IMR-90 (cell line): ENCODE data around the gene MRPL40. TPM values are rescaled to one million over a fixed set of nuclear protein-coding genes. Genes with fewer than 3 reads are reported as not detected.

Source experiments
- ATAC-seq: fragments of 200-7000 bp; cut with Tn5 transposase; 2 replicates; pipeline ENCODE4 v1.9.1; 2020; ENCODE audit warnings: low read depth, mild to moderate bottlenecking, moderate library complexity
- BruUV-seq: library from RNA; stranded (reverse); fragments of 400-500 nt; replicated peaks from 2 replicates; lab custom pipeline; 2021; lab: Mats Ljungman, UMichigan
- CTCF ChIA-PET: fragments of 300-600 bp; formaldehyde crosslinking; extraction: SDS; loops from one replicate; lab custom pipeline; 2021; ENCODE audit warnings: antibody characterized with exemption; lab: Yijun Ruan, JAX
- POLR2A ChIA-PET: fragments of 300-600 bp; sonication (Branson Sonifier 250); formaldehyde crosslinking; loops from one replicate; lab custom pipeline; 2022; ENCODE audit warnings: antibody characterized with exemption; ENCODE audit not compliant: unreplicated experiment; lab: Charles Lee
- DNase-seq: peaks from one replicate; pipeline ENCODE4 v3.0.0; 2013
- H2AFZ ChIP-seq: replicated peaks from 2 replicates; pipeline ENCODE3; 2013; ENCODE audit warnings: low read length, mild to moderate bottlenecking; ENCODE audit not compliant: poor library complexity
- H2AK5ac ChIP-seq: 2 replicates; pipeline ENCODE4 v1.6.1; 2013; ENCODE audit warnings: low read depth, low read length, inconsistent platforms
- H2AK9ac ChIP-seq: replicated peaks from 2 replicates; pipeline ENCODE3; 2013; ENCODE audit warnings: mild to moderate bottlenecking, low read depth, low read length, moderate library complexity; ENCODE audit not compliant: poor library complexity
- H2BK120ac ChIP-seq: 2 replicates; pipeline ENCODE4 v1.6.1; 2013; ENCODE audit warnings: low read depth, low read length, inconsistent platforms
- H2BK15ac ChIP-seq: 3 replicates; pipeline ENCODE4 v1.6.1; 2013; ENCODE audit warnings: low read depth, low read length, inconsistent platforms
- H2BK20ac ChIP-seq: 2 replicates; pipeline ENCODE4 v1.6.1; 2013; ENCODE audit warnings: low read depth, mild to moderate bottlenecking, inconsistent platforms, low read length, moderate library complexity
- H2BK5ac ChIP-seq: 2 replicates; pipeline ENCODE4 v1.6.1; 2013; ENCODE audit warnings: mild to moderate bottlenecking, low read depth, low read length, inconsistent platforms; ENCODE audit not compliant: poor library complexity, severe bottlenecking
- H3K14ac ChIP-seq: replicated peaks from 2 replicates; pipeline ENCODE4 v1.6.1; 2013; ENCODE audit warnings: low read depth, low read length, inconsistent platforms
- H3K18ac ChIP-seq: 2 replicates; pipeline ENCODE4 v1.6.1; 2013; ENCODE audit warnings: low read depth, low read length, control low read depth
- H3K23ac ChIP-seq: 2 replicates; pipeline ENCODE4 v1.6.1; 2013; ENCODE audit warnings: low read depth, low read length, inconsistent platforms
- H3K27ac ChIP-seq: 2 replicates; pipeline ENCODE4 v1.5.1; 2013; ENCODE audit warnings: mild to moderate bottlenecking, control low read depth, low read length; ENCODE audit not compliant: insufficient read depth
- H3K27me3 ChIP-seq: 2 replicates; pipeline ENCODE4 v1.6.1; 2013; ENCODE audit warnings: low read length; ENCODE audit not compliant: control insufficient read depth, insufficient read depth
- H3K36me3 ChIP-seq: 2 replicates; pipeline ENCODE4 v1.6.1; 2013; ENCODE audit warnings: low read length, mixed read lengths; ENCODE audit not compliant: control insufficient read depth, insufficient read depth
- H3K4ac ChIP-seq: 2 replicates; pipeline ENCODE4 v1.6.1; 2013; ENCODE audit warnings: low read depth, low read length, inconsistent platforms
- H3K4me1 ChIP-seq: 2 replicates; pipeline ENCODE4 v1.6.1; 2013; ENCODE audit warnings: low read length, mixed read lengths; ENCODE audit not compliant: control insufficient read depth, insufficient read depth
- H3K4me2 ChIP-seq: 2 replicates; pipeline ENCODE4 v1.6.1; 2013; ENCODE audit warnings: low read depth, mild to moderate bottlenecking, control low read depth, low read length, moderate library complexity
- H3K4me3 ChIP-seq: 2 replicates; pipeline ENCODE4 v1.5.1; 2013; ENCODE audit warnings: low read depth, mild to moderate bottlenecking, control low read depth, low read length, moderate library complexity; ENCODE audit not compliant: insufficient read depth
- H3K56ac ChIP-seq: 2 replicates; pipeline ENCODE4 v1.6.1; 2013; ENCODE audit warnings: low read length, inconsistent platforms; ENCODE audit not compliant: insufficient read depth; ENCODE audit errors: extremely low read depth
- H3K79me1 ChIP-seq, 2 experiments: 2 replicates each; pipeline ENCODE4 v1.6.1; 2013; ENCODE audit warnings: low read length in 2 of 2, inconsistent platforms in 1 of 2, low read depth in 1 of 2
- H3K9ac ChIP-seq: 2 replicates; pipeline ENCODE4 v1.6.1; 2013; ENCODE audit warnings: low read depth, low read length, control low read depth
- H3K9me1 ChIP-seq: 2 replicates; pipeline ENCODE4 v1.6.1; 2013; ENCODE audit warnings: low read length, inconsistent platforms; ENCODE audit not compliant: insufficient read depth
- H3K9me3 ChIP-seq: 2 replicates; pipeline ENCODE4 v1.6.1; 2013; ENCODE audit warnings: low read length; ENCODE audit not compliant: control insufficient read depth, insufficient read depth
- H4K20me1 ChIP-seq: 2 replicates; pipeline ENCODE4 v1.6.1; 2013; ENCODE audit warnings: low read length, inconsistent platforms; ENCODE audit not compliant: insufficient read depth
- H4K5ac ChIP-seq: 2 replicates; pipeline ENCODE4 v1.6.1; 2013; ENCODE audit warnings: mild to moderate bottlenecking, low read depth, low read length, control low read depth
- H4K8ac ChIP-seq, 2 experiments: 2 replicates each; pipeline ENCODE4 v1.6.1; 2013; ENCODE audit warnings: low read depth in 2 of 2, low read length in 2 of 2, control low read depth in 1 of 2, inconsistent platforms in 1 of 2
- H4K91ac ChIP-seq: 2 replicates; pipeline ENCODE4 v1.6.1; 2013; ENCODE audit warnings: low read depth, low read length, inconsistent platforms; ENCODE audit not compliant: insufficient read depth
- BHLHE40 ChIP-seq: fragments of 150-350 bp; IDR thresholded peaks from 2 replicates; pipeline ENCODE4 v1.6.1; 2016; ENCODE audit warnings: mild to moderate bottlenecking, low read depth, low read length
- CEBPB ChIP-seq: IDR thresholded peaks from 2 replicates; pipeline ENCODE4 v1.6.1; 2012; ENCODE audit warnings: low read depth, low read length, improper control_type of control experiment
- CHD1 ChIP-seq: IDR thresholded peaks from 2 replicates; pipeline ENCODE4 v1.6.1; 2012; ENCODE audit warnings: low read depth, low read length, improper control_type of control experiment
- FOS ChIP-seq: fragments of 150-350 bp; IDR thresholded peaks from 2 replicates; pipeline ENCODE4 v1.6.1; 2016; ENCODE audit warnings: low read depth, low read length
- MAFK ChIP-seq: IDR thresholded peaks from 2 replicates; pipeline ENCODE4 v1.6.1; 2012; ENCODE audit warnings: low read depth, low read length, improper control_type of control experiment
- MAZ ChIP-seq: IDR thresholded peaks from 2 replicates; pipeline ENCODE4 v1.6.1; 2012; ENCODE audit warnings: low read depth, mild to moderate bottlenecking, low read length, improper control_type of control experiment, moderate library complexity, borderline replicate concordance
- MXI1 ChIP-seq: IDR thresholded peaks from 2 replicates; pipeline ENCODE4 v1.6.1; 2012; ENCODE audit warnings: low read depth, mild to moderate bottlenecking, low read length, moderate library complexity, borderline replicate concordance
- NFE2L2 ChIP-seq: fragments of 150-350 bp; IDR thresholded peaks from 2 replicates; pipeline ENCODE4 v1.6.1; 2016; ENCODE audit warnings: low read depth, mild to moderate bottlenecking, low read length
- POLR2A ChIP-seq: IDR thresholded peaks from 2 replicates; pipeline ENCODE4 v1.6.1; 2012; ENCODE audit warnings: mild to moderate bottlenecking, low read depth, low read length
- RAD21 ChIP-seq: IDR thresholded peaks from 2 replicates; pipeline ENCODE4 v1.6.1; 2012; ENCODE audit warnings: low read length, improper control_type of control experiment
- RCOR1 ChIP-seq: IDR thresholded peaks from 2 replicates; pipeline ENCODE4 v1.6.1; 2012; ENCODE audit warnings: mild to moderate bottlenecking, low read length, improper control_type of control experiment; ENCODE audit not compliant: insufficient replicate concordance
- RFX5 ChIP-seq: IDR thresholded peaks from 2 replicates; pipeline ENCODE4 v1.8.0; 2012; ENCODE audit warnings: low read depth, mild to moderate bottlenecking, low read length, moderate library complexity
- SMC3 ChIP-seq: fragments of 150-350 bp; IDR thresholded peaks from 2 replicates; pipeline ENCODE4 v1.6.1; 2016; ENCODE audit warnings: low read depth, mild to moderate bottlenecking, antibody characterized with exemption, low read length, moderate library complexity
- WGBS, 2 experiments: methylation state at CpG; one replicate each; pipeline versions ENCODE4 v1.1.5 to v1.1.7; 2013; ENCODE audit warnings: missing lambda C conversion rate in 2 of 2; ENCODE audit not compliant: insufficient read length in 1 of 2; ENCODE audit errors: extremely low coverage in 2 of 2; 5-methylcytosine and 5-hydroxymethylcytosine counted together
- dilution Hi-C: fragments of 300-500 bp; cut with HindIII; formaldehyde crosslinking; loops from one replicate; pipeline ENCODE4 v1.14.3; 2018; ENCODE audit warnings: low sequenced_read_pairs; ENCODE audit not compliant: unreplicated experiment
- in situ Hi-C: fragments of 300-500 bp; cut with MboI; formaldehyde crosslinking; loops from 3 replicates; pipeline ENCODE4 v1.14.3; 2019; ENCODE audit warnings: low sequenced_read_pairs, inconsistent platforms, mixed read lengths
- intact Hi-C: fragments of 100-400 bp; cut with micrococcal nuclease; formaldehyde crosslinking; loops from 2 replicates; pipeline ENCODE4 v1.10.0; 2022
- polyA plus RNA-seq, 3 experiments: library from polyadenylated mRNA; depleted of rRNA; stranded (reverse); fragments of >200 nt; gene quantifications; 2 replicates each; pipeline ENCODE4 v1.2.3, GENCODE V29; 2012; ENCODE audit warnings: low replicate concordance in 1 of 3
- total RNA-seq: library from RNA; depleted of rRNA; stranded (reverse); fragments of >200 nt; gene quantifications from 2 replicates; pipeline ENCODE4 v1.2.3, GENCODE V29; 2012
- TF ChIP-seq, protein P1 (sequence below): fragments of 150-350 bp; IDR thresholded peaks from 2 replicates; pipeline ENCODE4 v1.6.1; 2017; ENCODE audit warnings: mild to moderate bottlenecking, antibody characterized with exemption, low read length, low read depth
- TF ChIP-seq, protein P2 (sequence below): conservative IDR thresholded peaks from 2 replicates; pipeline ENCODE4 v1.5.1; 2012; ENCODE audit warnings: mild to moderate bottlenecking, low read depth, low read length, improper control_type of control experiment
- TF ChIP-seq, protein P3 (sequence below): fragments of 150-350 bp; IDR thresholded peaks from 2 replicates; pipeline ENCODE4 v1.6.1; 2016; ENCODE audit warnings: low read depth, mild to moderate bottlenecking, low read length, moderate library complexity, borderline replicate concordance

The MRPL40 gene
- total and polyA plus RNA-seq, 2 of the 4 experiments (the other 2 are of a cell fraction) = 36.7 to 37.5 TPM

DNA sequence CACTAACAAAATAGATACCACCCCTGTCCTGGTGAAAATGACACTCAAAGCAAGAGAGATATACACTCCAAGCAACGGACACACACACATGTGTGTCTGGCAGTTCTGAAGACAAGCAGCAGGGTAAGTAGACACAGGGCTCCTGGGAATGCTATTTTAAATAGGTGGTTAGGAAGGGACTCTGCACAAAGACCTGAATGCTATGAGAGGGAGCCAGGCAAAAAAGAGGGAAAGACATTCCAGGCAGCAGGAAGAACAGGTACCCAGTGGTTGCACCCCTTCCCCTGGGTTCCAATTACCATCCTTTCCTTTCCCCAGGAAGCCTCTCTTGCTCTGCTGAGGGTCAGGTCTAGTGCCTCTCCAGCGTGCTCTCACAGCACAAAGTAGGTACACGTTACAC, 43.7 kb downstream of the MRPL40 start:
- H2AFZ ChIP-seq = no peak overlapping the region
- no peak overlapping the region for H3K18ac ChIP-seq
- no peak overlapping the region for H3K56ac ChIP-seq
- no peak overlapping the region for H3K4me3 ChIP-seq
- no peaks in the 10 kb centered on the region; the same call in 1 of the 2 replicates for H3K9me1 ChIP-seq
- H2BK5ac ChIP-seq = no peak overlapping the region
- ATAC-seq (no peak), DNase-seq (no peak)
- H3K27me3 ChIP-seq = no peaks in the 10 kb centered on the region
- H3K4ac ChIP-seq = no peak overlapping the region
- H4K5ac ChIP-seq = no peak overlapping the region
- H2AK5ac ChIP-seq = no peak overlapping the region
- no peak overlapping the region for H3K14ac ChIP-seq
- H3K9me3 ChIP-seq = no peaks in the 10 kb centered on the region
- ChIA-PET CTCF (no interaction called here), POLR2A (no interaction called here)
- WGBS, 2 experiments = no CpG with 5 or more reads among the region's 3 CpGs
- dilution Hi-C loops (no loop called here), in situ Hi-C loops (no loop called here), intact Hi-C loops (loop anchor here (5.0 kb wide), 2 partner anchors 156 to 184 kb away; partner anchors contain the start of gene CLTCL1)
- H3K23ac ChIP-seq = peak overlapping the region; percentile 75
- H4K91ac ChIP-seq = no peak overlapping the region
- no peak overlapping the region for H2BK15ac ChIP-seq
- no peak overlapping the region for H3K27ac ChIP-seq
- H3K4me2 ChIP-seq = no peak overlapping the region
- peaks cover 37% of the 10 kb centered on the region for H3K36me3 ChIP-seq
- peaks cover 37% of the 10 kb centered on the region for H4K20me1 ChIP-seq
- no peak overlapping the region for H3K9ac ChIP-seq
- H3K4me1 ChIP-seq = no peaks in the 10 kb centered on the region; the same call in none of the 2 replicates
- TF ChIP-seq MAZ (no peak), CEBPB (no peak), POLR2A (no peak), RCOR1 (no peak), SMC3 (no peak), RAD21 (no peak), MAFK (no peak), BHLHE40 (no peak), FOS (no peak), CHD1 (no peak), NFE2L2 (no peak), MXI1 (no peak), RFX5 (no peak)
- TF ChIP-seq, protein P1, sequence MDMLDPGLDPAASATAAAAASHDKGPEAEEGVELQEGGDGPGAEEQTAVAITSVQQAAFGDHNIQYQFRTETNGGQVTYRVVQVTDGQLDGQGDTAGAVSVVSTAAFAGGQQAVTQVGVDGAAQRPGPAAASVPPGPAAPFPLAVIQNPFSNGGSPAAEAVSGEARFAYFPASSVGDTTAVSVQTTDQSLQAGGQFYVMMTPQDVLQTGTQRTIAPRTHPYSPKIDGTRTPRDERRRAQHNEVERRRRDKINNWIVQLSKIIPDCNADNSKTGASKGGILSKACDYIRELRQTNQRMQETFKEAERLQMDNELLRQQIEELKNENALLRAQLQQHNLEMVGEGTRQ = no peak
- TF ChIP-seq, protein P2, sequence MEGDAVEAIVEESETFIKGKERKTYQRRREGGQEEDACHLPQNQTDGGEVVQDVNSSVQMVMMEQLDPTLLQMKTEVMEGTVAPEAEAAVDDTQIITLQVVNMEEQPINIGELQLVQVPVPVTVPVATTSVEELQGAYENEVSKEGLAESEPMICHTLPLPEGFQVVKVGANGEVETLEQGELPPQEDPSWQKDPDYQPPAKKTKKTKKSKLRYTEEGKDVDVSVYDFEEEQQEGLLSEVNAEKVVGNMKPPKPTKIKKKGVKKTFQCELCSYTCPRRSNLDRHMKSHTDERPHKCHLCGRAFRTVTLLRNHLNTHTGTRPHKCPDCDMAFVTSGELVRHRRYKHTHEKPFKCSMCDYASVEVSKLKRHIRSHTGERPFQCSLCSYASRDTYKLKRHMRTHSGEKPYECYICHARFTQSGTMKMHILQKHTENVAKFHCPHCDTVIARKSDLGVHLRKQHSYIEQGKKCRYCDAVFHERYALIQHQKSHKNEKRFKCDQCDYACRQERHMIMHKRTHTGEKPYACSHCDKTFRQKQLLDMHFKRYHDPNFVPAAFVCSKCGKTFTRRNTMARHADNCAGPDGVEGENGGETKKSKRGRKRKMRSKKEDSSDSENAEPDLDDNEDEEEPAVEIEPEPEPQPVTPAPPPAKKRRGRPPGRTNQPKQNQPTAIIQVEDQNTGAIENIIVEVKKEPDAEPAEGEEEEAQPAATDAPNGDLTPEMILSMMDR = no peak
- TF ChIP-seq, protein P3, sequence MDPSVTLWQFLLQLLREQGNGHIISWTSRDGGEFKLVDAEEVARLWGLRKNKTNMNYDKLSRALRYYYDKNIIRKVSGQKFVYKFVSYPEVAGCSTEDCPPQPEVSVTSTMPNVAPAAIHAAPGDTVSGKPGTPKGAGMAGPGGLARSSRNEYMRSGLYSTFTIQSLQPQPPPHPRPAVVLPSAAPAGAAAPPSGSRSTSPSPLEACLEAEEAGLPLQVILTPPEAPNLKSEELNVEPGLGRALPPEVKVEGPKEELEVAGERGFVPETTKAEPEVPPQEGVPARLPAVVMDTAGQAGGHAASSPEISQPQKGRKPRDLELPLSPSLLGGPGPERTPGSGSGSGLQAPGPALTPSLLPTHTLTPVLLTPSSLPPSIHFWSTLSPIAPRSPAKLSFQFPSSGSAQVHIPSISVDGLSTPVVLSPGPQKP = no peak
- BruUV-seq = no TSS peak
- H2BK120ac ChIP-seq = no peak overlapping the region
- H4K8ac ChIP-seq = no peak overlapping the region
- H2AK9ac ChIP-seq = no peak overlapping the region
- H3K79me1 ChIP-seq = peaks cover 37 to 65% of the 10 kb centered on the region in 2 experiments
- H2BK20ac ChIP-seq = no peak overlapping the region
